Astrocyte of the cerebellum (primary cell): ENCODE data around the gene AMZ1.

ENCODE experiments used
- DNase-seq: peaks from one replicate; pipeline ENCODE4 v3.0.0-alpha.2; 2011; ENCODE audit warnings: low read depth
- H3K4me3 ChIP-seq: 2 replicates; pipeline ENCODE4 v1.5.1; 2011; ENCODE audit warnings: mild to moderate bottlenecking, low read depth, low read length, moderate library complexity
- in situ Hi-C: cut with HindIII; loops from 2 replicates; pipeline ENCODE4 v1.10.0; 2017; ENCODE audit warnings: low sequenced_read_pairs
- TF ChIP-seq, protein P1 (sequence below): IDR thresholded peaks from 2 replicates; pipeline ENCODE4 v1.5.1; 2012; ENCODE audit warnings: low read length, low read depth, moderate library complexity, mild to moderate bottlenecking; ENCODE audit errors: missing control alignments

AMZ1 gene

DNA sequence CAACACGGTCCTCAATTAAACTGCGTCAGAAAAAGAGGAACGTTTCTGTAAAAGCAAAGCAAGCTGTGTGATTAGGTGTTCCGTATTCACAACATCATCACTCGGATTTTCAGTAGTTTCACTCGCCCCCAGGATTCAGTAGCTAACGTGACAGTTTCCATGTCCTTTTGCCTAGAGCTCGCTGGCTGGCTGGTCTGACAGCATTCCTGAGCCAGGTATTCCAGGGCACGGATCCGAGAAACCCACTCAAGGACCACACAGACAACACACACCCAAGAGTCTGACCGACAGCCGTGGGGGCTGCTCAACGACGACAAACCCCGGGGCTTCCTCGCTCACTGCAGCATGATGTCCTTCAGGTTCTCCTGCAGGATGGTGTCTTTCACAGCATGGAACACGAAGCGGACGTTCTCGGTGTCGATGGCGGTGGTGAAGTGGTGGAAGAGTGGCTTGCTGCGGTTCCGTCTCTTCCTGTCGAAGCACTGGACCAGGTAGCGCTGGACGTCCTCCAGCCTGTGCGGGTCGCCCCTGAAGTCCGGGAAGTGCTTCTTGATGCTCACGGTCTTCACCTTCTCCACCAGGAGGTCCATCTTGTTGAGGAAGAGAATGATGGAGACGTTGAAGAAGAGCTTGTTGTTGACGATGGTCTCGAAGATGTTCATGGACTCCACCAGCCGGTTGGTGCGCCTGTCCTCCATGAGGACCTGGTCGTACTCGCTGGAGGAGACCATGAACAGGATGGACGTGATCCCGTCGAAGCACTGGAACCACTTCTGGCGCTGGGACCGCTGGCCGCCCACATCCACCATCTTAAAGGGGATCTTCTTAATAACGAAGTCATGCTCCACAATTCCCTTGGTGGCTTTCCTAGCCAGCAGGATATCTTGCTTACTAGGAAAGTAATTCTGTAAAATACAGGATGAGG, 43.1 kb downstream of the AMZ1 start:
- TF ChIP-seq, protein P1, sequence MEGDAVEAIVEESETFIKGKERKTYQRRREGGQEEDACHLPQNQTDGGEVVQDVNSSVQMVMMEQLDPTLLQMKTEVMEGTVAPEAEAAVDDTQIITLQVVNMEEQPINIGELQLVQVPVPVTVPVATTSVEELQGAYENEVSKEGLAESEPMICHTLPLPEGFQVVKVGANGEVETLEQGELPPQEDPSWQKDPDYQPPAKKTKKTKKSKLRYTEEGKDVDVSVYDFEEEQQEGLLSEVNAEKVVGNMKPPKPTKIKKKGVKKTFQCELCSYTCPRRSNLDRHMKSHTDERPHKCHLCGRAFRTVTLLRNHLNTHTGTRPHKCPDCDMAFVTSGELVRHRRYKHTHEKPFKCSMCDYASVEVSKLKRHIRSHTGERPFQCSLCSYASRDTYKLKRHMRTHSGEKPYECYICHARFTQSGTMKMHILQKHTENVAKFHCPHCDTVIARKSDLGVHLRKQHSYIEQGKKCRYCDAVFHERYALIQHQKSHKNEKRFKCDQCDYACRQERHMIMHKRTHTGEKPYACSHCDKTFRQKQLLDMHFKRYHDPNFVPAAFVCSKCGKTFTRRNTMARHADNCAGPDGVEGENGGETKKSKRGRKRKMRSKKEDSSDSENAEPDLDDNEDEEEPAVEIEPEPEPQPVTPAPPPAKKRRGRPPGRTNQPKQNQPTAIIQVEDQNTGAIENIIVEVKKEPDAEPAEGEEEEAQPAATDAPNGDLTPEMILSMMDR = no peak

DNA sequence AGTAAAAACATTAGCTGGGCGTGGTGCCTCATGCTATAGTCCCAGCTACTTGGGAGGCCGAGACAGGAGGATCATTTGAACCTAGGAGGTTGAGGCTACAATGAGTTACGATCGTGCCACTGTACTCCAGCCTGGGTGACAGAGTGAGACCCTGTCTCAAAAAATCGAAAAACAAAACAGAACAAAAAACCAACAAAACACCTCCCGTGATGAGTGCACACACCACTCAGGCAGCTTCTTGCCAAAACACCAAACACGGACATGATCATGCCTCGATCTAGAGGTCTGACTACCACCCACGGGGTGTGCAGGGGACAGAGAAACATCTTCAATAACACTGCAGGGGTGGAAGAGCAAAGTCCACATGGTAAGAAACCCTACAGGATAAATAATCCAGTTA, 44.4 kb downstream of the AMZ1 start:
- TF ChIP-seq, protein P1 = no peak
- DNase-seq = no peak
- H3K4me3 ChIP-seq = no peak overlapping the region
- in situ Hi-C loops = no loop called here

More for the DNA sequence above, 43.1 kb downstream of the AMZ1 start:
- in situ Hi-C loops = no loop called here
- no peak overlapping the region for H3K4me3 ChIP-seq
- no peak for DNase-seq

DNA sequence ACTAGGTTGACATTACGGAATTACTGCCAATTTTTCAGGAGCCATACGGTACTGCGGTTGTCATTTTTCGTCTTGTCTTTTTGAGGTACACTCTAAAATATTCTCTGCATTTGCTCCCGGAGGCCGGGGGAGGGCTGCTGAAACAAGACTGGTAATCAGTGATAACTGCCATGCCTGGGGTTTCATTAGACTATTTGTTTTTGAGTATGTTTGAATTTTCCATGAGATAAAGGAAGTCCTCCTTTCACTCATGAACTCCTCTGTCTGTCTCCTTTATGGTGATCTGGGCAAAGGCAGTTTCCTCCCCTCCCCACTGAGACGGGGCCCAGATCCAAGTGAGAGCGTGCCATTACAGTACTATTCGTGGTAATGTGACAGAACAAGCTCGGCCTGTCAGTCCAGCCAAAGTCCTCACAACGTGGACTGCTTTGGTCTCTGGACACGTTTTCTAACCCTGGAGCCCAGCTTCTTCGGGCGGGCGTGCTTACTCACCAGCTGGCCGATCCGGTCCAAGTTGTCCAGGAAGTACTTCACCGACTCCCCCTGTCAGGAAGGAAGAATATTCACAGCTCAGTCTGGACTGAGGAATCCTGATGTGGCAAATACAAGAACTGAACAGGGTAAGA, 45.1 kb downstream of the AMZ1 start:
- in situ Hi-C loops = no loop called here
- peak; percentile 28 for DNase-seq
- TF ChIP-seq, protein P1 = peak; percentile 4
- H3K4me3 ChIP-seq = no peak overlapping the region

GRCh38 chr7:2734084-2734686, 46.2 kb downstream of the AMZ1 start:
- DNase-seq = no peak
- in situ Hi-C loops = no loop called here
- TF ChIP-seq, protein P1 = no peak
- no peak overlapping the region for H3K4me3 ChIP-seq

- TF ChIP-seq, protein P1 = no peak
- in situ Hi-C loops = no loop called here
- no peak overlapping the region for H3K4me3 ChIP-seq
- DNase-seq = no peak
These were observed 47.0 kb downstream of the AMZ1 start for GRCh38 chr7:2734751-2735571.

GRCh38 chr7:2735744-2736143, 47.7 kb downstream of the AMZ1 start:
- TF ChIP-seq, protein P1 = no peak
- in situ Hi-C loops = no loop called here
- H3K4me3 ChIP-seq = no peak overlapping the region
- no peak for DNase-seq
